K562 (cell line): ENCODE data around the gene GIPR. TPM values are rescaled to one million over a fixed set of nuclear protein-coding genes. Genes with fewer than 3 reads are reported as not detected.

Source experiments
- MTA3 ChIP-seq: fragments of 450-650 bp; formaldehyde crosslinking; IDR thresholded peaks from 2 replicates; pipeline ENCODE4 v1.6.1; 2017; ENCODE audit warnings: mild to moderate bottlenecking, borderline replicate concordance
- ZNF263 ChIP-seq: sonication (generic); formaldehyde crosslinking; IDR thresholded peaks from 2 replicates; pipeline ENCODE4 v1.8.0; 2022; ENCODE audit warnings: mild to moderate bottlenecking, missing genetic modification reagents, borderline replicate concordance
- polyA plus RNA-seq, 8 experiments: library from polyadenylated mRNA; depleted of rRNA in 4 of 8; stranded (reverse) in 5 of 8; unstranded in 3 of 8; fragments of >200 nt; fragmentation: Nextera tagmentation in 2 of 8; fragmentation: Illumina TruSeq in 1 of 8; extraction: Ambion mirVana in 2 of 8; extraction: Trizol in 1 of 8; gene quantifications; 2 replicates each; pipeline versions ENCODE4 v1.2.1 to v1.2.3, GENCODE V29; 2011 to 2014; ENCODE audit warnings: inconsistent platforms in 1 of 8, missing spikeins in 1 of 8
- total RNA-seq, 7 experiments: library from RNA; depleted of rRNA in 6 of 7; stranded (reverse); fragments of >200 nt in 6 of 7; fragmentation: Illumina TruSeq in 2 of 7; extraction: Trizol in 2 of 7; gene quantifications; 2 replicates each; pipeline versions ENCODE4 v1.2.1 to v1.2.3, GENCODE V29; 2011 to 2021; ENCODE audit warnings: low replicate concordance in 1 of 7
- TF ChIP-seq, protein P1 (sequence below): fragments of 200-600 bp; sonication (generic); IDR thresholded peaks from one replicate; pipeline ENCODE4 v1.6.1; 2012; ENCODE audit warnings: mild to moderate bottlenecking, low read depth, low read length, inconsistent platforms
- TF ChIP-seq, protein P2 (sequence below): fragments of 450-650 bp; IDR thresholded peaks from 2 replicates; pipeline ENCODE4 v1.6.1; 2016; ENCODE audit warnings: borderline replicate concordance
- TF ChIP-seq, protein P3 (sequence below): fragments of 450-650 bp; IDR thresholded peaks from 2 replicates; pipeline ENCODE4 v1.6.1; 2018; ENCODE audit not compliant: partially characterized antibody

The GIPR gene
- total and polyA plus RNA-seq, 9 of the 15 experiments (the other 6 are each of a cell fraction or from before 2014, with no cell fraction given): 2.2 to 26.8 (median 12.7) TPM

DNA sequence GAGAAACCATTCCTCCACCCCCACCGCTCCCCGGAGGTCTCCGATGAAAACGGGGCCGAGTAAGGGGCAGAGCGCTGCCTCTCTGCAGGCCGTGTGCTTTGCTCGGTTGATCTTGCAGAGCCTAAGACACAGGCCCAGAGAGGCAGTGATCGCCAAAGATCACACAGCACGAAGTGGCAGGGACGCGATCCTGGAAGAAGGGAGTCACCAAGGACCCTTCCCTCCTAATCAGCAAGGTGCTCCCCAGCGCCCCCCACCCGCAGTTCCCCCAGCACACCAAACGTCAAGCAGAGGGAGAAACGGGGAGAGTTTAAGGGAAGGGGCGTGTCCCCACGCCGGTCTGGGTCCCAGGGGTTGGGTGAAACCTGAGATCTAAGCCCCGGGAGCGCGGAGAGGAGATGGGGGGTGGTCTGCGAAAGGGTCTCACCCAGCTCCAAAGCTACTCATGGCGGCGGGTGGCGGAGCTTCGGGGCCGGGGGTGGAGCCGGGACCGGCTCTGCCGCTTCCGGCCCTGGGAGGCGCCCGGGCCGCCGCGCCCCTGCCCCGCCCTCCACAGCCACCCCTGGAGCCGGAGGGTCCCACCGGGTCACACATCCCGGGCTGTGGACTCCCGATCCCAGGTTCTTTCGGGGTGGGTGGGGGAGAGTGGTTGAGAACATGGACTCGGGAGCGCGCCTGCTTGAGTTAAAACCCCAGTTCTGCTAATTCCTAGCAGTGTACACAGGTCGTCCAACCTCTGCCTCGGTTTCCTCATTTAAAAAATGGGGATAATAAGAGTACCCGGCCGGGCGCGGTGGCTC, 28.9 kb upstream of the GIPR start, which contains the start of gene EML2 (continued):
- TF ChIP-seq, protein P1, sequence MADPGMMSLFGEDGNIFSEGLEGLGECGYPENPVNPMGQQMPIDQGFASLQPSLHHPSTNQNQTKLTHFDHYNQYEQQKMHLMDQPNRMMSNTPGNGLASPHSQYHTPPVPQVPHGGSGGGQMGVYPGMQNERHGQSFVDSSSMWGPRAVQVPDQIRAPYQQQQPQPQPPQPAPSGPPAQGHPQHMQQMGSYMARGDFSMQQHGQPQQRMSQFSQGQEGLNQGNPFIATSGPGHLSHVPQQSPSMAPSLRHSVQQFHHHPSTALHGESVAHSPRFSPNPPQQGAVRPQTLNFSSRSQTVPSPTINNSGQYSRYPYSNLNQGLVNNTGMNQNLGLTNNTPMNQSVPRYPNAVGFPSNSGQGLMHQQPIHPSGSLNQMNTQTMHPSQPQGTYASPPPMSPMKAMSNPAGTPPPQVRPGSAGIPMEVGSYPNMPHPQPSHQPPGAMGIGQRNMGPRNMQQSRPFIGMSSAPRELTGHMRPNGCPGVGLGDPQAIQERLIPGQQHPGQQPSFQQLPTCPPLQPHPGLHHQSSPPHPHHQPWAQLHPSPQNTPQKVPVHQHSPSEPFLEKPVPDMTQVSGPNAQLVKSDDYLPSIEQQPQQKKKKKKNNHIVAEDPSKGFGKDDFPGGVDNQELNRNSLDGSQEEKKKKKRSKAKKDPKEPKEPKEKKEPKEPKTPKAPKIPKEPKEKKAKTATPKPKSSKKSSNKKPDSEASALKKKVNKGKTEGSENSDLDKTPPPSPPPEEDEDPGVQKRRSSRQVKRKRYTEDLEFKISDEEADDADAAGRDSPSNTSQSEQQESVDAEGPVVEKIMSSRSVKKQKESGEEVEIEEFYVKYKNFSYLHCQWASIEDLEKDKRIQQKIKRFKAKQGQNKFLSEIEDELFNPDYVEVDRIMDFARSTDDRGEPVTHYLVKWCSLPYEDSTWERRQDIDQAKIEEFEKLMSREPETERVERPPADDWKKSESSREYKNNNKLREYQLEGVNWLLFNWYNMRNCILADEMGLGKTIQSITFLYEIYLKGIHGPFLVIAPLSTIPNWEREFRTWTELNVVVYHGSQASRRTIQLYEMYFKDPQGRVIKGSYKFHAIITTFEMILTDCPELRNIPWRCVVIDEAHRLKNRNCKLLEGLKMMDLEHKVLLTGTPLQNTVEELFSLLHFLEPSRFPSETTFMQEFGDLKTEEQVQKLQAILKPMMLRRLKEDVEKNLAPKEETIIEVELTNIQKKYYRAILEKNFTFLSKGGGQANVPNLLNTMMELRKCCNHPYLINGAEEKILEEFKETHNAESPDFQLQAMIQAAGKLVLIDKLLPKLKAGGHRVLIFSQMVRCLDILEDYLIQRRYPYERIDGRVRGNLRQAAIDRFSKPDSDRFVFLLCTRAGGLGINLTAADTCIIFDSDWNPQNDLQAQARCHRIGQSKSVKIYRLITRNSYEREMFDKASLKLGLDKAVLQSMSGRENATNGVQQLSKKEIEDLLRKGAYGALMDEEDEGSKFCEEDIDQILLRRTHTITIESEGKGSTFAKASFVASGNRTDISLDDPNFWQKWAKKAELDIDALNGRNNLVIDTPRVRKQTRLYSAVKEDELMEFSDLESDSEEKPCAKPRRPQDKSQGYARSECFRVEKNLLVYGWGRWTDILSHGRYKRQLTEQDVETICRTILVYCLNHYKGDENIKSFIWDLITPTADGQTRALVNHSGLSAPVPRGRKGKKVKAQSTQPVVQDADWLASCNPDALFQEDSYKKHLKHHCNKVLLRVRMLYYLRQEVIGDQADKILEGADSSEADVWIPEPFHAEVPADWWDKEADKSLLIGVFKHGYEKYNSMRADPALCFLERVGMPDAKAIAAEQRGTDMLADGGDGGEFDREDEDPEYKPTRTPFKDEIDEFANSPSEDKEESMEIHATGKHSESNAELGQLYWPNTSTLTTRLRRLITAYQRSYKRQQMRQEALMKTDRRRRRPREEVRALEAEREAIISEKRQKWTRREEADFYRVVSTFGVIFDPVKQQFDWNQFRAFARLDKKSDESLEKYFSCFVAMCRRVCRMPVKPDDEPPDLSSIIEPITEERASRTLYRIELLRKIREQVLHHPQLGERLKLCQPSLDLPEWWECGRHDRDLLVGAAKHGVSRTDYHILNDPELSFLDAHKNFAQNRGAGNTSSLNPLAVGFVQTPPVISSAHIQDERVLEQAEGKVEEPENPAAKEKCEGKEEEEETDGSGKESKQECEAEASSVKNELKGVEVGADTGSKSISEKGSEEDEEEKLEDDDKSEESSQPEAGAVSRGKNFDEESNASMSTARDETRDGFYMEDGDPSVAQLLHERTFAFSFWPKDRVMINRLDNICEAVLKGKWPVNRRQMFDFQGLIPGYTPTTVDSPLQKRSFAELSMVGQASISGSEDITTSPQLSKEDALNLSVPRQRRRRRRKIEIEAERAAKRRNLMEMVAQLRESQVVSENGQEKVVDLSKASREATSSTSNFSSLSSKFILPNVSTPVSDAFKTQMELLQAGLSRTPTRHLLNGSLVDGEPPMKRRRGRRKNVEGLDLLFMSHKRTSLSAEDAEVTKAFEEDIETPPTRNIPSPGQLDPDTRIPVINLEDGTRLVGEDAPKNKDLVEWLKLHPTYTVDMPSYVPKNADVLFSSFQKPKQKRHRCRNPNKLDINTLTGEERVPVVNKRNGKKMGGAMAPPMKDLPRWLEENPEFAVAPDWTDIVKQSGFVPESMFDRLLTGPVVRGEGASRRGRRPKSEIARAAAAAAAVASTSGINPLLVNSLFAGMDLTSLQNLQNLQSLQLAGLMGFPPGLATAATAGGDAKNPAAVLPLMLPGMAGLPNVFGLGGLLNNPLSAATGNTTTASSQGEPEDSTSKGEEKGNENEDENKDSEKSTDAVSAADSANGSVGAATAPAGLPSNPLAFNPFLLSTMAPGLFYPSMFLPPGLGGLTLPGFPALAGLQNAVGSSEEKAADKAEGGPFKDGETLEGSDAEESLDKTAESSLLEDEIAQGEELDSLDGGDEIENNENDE: no peak
- TF ChIP-seq, protein P2, sequence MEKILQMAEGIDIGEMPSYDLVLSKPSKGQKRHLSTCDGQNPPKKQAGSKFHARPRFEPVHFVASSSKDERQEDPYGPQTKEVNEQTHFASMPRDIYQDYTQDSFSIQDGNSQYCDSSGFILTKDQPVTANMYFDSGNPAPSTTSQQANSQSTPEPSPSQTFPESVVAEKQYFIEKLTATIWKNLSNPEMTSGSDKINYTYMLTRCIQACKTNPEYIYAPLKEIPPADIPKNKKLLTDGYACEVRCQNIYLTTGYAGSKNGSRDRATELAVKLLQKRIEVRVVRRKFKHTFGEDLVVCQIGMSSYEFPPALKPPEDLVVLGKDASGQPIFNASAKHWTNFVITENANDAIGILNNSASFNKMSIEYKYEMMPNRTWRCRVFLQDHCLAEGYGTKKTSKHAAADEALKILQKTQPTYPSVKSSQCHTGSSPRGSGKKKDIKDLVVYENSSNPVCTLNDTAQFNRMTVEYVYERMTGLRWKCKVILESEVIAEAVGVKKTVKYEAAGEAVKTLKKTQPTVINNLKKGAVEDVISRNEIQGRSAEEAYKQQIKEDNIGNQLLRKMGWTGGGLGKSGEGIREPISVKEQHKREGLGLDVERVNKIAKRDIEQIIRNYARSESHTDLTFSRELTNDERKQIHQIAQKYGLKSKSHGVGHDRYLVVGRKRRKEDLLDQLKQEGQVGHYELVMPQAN: peak; percentile 59; the same call in 1 of the 2 replicates
- TF ChIP-seq ZNF263 (CRISPR knock-in tag) (peak; percentile 83), MTA3 (0 out of 2 replicates have a peak, but pooled peaks have one; percentile 43)
- TF ChIP-seq, protein P3, sequence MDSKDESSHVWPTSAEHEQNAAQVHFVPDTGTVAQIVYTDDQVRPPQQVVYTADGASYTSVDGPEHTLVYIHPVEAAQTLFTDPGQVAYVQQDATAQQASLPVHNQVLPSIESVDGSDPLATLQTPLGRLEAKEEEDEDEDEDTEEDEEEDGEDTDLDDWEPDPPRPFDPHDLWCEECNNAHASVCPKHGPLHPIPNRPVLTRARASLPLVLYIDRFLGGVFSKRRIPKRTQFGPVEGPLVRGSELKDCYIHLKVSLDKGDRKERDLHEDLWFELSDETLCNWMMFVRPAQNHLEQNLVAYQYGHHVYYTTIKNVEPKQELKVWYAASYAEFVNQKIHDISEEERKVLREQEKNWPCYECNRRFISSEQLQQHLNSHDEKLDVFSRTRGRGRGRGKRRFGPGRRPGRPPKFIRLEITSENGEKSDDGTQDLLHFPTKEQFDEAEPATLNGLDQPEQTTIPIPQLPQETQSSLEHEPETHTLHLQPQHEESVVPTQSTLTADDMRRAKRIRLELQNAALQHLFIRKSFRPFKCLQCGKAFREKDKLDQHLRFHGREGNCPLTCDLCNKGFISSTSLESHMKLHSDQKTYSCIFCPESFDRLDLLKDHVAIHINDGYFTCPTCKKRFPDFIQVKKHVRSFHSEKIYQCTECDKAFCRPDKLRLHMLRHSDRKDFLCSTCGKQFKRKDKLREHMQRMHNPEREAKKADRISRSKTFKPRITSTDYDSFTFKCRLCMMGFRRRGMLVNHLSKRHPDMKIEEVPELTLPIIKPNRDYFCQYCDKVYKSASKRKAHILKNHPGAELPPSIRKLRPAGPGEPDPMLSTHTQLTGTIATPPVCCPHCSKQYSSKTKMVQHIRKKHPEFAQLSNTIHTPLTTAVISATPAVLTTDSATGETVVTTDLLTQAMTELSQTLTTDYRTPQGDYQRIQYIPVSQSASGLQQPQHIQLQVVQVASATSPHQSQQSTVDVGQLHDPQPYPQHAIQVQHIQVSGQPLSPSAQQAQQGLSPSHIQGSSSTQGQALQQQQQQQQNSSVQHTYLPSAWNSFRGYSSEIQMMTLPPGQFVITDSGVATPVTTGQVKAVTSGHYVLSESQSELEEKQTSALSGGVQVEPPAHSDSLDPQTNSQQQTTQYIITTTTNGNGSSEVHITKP: peak; percentile 49
